GM21717 (cell line): ENCODE measurements around the gene MRAS.
"Not testable (repeated sequence)": the region's sequence is repeated elsewhere in the genome, so short reads cannot be mapped to it uniquely, and the experiment has no call there.

Source experiments
- ATAC-seq: cut with Tn5 transposase; IDR thresholded peaks from one replicate; pipeline ENCODE4 v1.9.1; 2021; ENCODE audit warnings: mild to moderate bottlenecking, moderate library complexity; ENCODE audit not compliant: unreplicated experiment

Gene MRAS

GRCh38 chr3:138442433-138442832, 94.1 kb downstream of the MRAS start:
- ATAC-seq, result no peak

- ATAC-seq, result no peak
These were observed 94.7 kb downstream of the MRAS start for GRCh38 chr3:138443091-138443490.

GRCh38 chr3:138443521-138444503, 95.4 kb downstream of the MRAS start:
- ATAC-seq, result no peak

GRCh38 chr3:138445236-138445635, 96.9 kb downstream of the MRAS start:
- ATAC-seq, result no peak

GRCh38 chr3:138445654-138446053, 97.3 kb downstream of the MRAS start:
- no peak for ATAC-seq

GRCh38 chr3:138448631-138449030, 100.3 kb downstream of the MRAS start:
- no peak for ATAC-seq

GRCh38 chr3:138449490-138449889, 101.1 kb downstream of the MRAS start:
- no peak for ATAC-seq

- no peak for ATAC-seq
These were observed 101.8 kb downstream of the MRAS start for GRCh38 chr3:138450181-138450580.

GRCh38 chr3:138450704-138451424, 102.5 kb downstream of the MRAS start:
- ATAC-seq, result no peak

GRCh38 chr3:138451595-138452162, 103.3 kb downstream of the MRAS start:
- ATAC-seq, result no peak

- no peak for ATAC-seq
These were observed 104.1 kb downstream of the MRAS start for GRCh38 chr3:138452436-138452835.

GRCh38 chr3:138453940-138454339, 105.6 kb downstream of the MRAS start:
- ATAC-seq, result not testable (repeated sequence)
